ENCODE results near the gene MYOG.

DNA sequence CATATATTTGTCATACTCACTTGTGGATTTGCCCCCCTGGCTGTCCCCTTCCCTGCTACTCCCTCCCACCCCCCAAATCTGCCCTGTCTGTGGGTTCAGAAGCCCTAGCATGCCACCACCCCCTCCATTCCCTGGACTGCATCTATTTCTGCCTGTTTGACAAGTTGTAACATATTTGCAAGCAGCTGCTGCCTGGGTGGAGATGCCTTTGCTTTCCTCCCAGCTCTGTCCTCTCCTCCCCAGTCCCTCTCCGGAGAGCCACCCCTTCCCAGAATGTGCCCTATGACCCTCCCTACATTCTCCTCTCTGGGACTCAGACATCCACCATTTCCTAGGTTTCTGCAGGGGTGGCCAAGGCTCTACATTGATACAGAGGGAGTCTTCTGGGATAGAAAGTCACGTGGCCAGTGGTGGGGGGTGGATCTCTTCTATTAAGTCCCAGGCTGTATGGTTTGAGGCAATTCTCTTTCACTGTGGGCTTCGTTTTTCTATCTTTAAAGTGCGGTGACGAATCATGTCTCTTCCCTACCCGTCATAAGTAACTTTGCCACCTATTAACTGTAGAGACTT is 6.0 kb upstream of the MYOG start:
- TF ChIP-seq POLR2A (IDR thresholded peaks at IDR 0.05; ENCODE audit: low read length) (no peak), GATA1 (IDR thresholded peaks at IDR 0.05; ENCODE audit: low read depth, low read length) (no peak)
